Glomerular visceral epithelial cell (primary cell): ENCODE measurements around the gene MTIF3.
A peak's percentile ranks its signal among the peaks of the same experiment; 100 is the strongest.

Experiments
- DNase-seq: peaks from one replicate; pipeline ENCODE4 v3.0.0-alpha.2; 2016; ENCODE audit errors: extremely low spot score

The MTIF3 gene, protein sequence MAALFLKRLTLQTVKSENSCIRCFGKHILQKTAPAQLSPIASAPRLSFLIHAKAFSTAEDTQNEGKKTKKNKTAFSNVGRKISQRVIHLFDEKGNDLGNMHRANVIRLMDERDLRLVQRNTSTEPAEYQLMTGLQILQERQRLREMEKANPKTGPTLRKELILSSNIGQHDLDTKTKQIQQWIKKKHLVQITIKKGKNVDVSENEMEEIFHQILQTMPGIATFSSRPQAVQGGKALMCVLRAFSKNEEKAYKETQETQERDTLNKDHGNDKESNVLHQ

DNA sequence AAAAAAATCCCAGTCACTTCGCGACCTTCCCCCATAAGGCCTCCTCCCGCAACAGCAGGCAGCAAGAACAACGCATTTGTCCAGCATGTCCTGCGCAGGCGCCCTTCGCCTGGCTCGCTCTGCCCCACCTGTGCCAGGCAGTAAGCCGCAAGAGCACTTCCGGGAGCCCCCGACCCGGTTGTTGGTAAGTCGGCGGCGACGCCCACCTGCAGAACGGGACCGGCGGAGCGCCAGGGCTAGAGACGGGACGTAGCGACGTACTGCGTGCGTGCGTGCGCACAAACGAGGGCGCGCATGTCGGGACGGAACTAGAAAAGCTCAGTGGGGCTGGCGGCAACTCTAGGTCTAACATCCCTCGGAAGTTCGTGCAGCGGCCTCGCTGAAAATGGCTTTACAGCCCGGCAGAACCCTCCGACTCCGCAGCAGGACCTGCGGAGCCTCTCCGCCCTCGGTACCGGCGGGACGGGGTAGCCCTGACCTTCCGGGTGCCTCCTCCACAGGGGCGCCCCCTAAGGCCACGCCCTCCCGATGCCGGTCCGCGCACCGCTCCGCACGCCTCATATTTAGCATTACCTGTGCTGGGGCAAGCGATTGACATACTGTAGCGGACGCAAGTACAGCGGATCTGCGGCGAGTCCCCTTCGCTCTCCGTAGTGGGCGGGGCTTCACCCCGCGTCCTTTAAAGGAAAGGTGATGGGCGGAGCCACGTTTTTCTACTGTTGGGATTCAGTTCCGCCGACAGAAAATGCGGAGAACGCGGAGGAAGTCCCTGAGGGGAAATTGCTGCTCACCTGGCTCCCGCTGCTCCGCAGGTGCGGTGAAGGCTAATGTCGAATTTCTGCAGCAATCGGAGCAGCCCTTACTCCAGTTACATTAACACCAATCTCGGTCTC lies at the start of gene MTIF3:
MTIF3 (minus strand) TSS at position 629 of the 893 bp plus-strand sequence. CDS start 10,116 bp downstream, outside the sequence.
- DNase-seq, result peak; percentile 95

GRCh38 chr13:27497563-27498230 lies 47.3 kb upstream of the MTIF3 start:
- DNase-seq, result no peak

DNA sequence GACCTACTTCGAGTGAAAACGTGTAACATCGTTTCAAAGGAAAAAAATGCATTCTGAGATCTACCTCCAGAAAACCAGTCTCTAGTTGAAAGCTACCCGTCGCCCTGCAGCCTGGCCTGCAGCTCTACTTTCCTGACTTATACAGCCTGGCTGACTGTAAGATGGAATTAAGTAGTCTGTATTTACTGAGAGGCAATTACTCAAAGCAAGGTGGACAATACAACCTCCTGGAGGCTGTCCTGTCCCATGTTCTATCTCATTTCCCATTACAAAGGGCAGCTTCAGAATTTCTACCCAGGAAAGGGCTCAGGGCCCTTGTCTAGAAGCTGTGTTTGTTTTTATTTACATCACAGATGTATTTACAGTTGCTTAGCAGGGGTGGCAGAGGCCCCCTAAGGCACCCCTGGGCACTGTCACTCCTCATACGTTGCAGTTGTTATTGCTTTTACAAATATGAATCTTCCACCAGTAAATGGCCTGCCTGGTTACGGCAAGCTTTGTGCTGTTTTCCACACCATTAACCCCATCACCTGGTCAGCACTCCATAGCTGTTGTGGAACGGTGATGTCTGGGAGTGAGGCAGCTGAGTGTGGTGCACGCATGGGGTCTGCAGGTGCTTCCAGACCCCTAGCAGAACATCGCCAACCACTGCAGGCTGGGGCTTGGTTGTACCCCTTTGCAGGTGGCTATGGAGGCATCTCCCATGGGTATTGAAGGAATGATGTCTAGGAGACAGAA lies 46.3 kb upstream of the MTIF3 start:
- DNase-seq, result no peak

GRCh38 chr13:27496006-27496405 lies 45.6 kb upstream of the MTIF3 start:
- no peak for DNase-seq

DNA sequence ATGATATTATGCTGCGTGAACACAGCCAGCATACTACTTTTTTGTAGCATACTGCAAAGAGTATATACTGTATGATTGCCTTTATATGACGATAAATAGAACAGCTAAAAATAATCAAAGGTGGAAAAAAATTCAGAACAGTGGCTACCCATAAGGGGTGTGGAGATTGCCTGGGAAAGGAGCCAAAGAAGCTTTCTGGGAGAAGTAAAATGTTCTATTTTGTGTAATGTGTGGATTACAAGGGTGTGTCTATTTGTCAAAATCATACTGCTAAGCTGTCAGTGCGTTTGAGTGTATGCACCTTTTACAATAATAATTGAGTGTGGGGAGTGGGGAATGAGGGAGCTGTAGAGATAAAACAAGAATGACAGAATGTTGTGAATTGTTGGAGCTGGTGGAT lies 45.2 kb upstream of the MTIF3 start:
- no peak for DNase-seq

GRCh38 chr13:27493981-27494380 lies 43.6 kb upstream of the MTIF3 start:
- DNase-seq, result no peak

DNA sequence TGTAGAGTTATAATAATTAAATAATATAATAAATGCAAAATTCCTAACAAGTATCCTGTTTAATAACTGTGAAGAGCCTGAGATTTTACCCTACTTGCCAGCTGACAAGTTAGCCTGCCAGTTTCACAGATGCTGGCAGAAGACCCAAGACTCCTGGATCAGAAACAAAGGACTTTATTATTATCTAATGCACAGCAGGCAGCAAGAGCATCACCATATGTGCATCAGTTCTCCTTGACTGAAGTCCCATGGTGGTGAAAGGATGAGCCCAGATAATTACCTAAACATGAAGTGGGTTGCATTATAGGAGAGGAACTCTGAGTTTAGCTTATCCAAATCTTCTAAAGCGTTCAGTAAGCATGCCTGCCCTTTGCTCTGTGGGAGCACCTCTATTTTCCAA lies 39.1 kb upstream of the MTIF3 start:
- DNase-seq, result no peak

DNA sequence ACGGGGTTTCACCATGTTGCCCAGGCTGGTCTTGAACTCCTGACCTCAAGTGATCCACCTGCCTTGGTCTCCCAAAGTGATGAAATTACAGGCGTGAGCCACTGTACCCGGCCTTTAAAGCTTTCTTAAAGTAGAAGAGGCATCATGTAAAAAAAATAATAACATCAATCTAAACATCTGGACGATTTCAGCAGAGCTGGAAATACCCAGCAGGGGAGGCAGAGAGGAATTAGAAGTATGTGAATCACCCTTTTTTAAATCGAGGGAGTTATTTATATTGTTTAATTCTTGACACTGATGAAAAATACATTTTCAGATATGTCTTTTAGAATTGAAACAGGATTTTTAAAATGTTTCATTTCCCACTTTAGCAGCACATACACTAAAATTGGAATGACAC lies 37.4 kb upstream of the MTIF3 start:
- DNase-seq, result no peak

GRCh38 chr13:27483421-27483820 lies 33.1 kb upstream of the MTIF3 start:
- no peak for DNase-seq

- no peak for DNase-seq
Measured at GRCh38 chr13:27482983-27483382, 32.6 kb upstream of the MTIF3 start.

DNA sequence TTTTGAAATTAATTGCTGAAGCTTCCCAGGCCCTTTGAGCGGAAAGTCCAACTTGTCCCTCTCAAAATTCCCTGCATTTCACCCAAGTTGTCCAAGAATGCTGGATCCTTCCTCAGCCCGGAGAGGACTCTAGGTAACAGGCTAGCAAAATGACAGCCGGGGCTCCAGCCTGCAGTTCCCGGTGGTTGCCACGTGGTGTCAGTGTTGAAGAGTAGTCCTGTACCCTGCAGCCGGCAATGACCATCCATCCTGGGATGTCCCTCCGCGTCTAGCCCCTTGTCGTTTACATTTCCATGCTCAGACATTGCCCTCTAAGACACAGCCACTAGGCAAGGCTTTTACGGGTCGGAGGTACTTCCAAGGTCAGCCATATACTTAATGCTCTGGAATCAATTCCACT lies 31.4 kb upstream of the MTIF3 start:
- DNase-seq, result no peak

DNA sequence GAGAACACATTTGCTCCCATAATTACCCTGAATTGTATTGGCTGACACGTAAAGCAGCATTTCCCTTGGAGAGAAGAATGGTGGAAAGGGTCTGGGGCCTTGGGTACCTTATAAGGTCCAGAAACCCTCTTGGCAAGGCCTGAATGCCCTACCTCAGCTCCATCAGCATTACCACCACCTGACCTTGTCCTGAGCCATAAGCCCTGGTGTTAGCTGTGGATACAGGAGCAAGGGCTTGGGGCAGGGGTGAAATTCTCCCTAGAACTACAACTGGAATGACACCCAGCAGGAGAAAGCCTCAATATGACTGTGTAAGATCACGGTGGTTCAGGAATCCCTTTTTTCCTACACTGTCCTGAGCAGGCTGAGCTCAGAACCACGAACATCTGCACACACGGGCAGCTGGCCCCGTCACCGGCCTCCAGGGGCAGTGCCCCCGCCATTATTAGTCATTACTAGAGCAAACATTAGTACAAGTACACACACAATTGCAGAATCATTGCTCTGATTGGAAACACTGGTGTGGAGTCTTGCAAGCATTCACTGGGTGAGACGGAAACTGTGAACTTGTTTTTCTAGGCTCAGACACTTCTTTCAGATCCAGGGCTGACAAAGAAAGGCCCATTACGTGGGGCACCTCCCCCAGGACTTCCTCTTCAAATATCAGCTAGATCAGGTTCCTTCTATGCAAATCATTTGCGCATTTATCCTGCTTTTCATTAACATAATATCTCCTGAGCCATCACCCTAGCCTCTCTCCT lies 26.8 kb upstream of the MTIF3 start:
- peak; percentile 21 for DNase-seq

- DNase-seq, result no peak
Measured at GRCh38 chr13:27474751-27475268, 24.4 kb upstream of the MTIF3 start.

DNA sequence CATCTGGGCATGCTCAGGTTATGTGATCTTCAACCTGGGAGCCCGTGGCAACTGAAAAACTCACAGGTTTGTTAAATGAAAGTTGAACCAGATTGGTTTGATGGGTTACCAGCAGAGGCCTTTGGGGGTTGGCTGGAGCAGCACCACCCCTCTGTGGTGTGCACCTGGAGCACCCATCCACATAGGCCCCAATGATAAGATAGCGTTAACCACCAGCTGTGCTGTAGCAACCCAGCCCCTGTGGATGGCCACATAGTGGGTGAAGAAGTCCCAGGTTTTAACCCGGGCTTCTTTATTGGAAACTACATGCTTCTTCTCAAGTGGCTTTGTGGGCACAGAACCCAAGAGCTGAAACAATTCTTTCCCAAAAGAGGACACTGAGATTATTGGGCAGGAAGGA lies 22.6 kb upstream of the MTIF3 start:
- DNase-seq, result no peak

- no peak for DNase-seq
Measured at GRCh38 chr13:27472441-27472840, 22.1 kb upstream of the MTIF3 start.

DNA sequence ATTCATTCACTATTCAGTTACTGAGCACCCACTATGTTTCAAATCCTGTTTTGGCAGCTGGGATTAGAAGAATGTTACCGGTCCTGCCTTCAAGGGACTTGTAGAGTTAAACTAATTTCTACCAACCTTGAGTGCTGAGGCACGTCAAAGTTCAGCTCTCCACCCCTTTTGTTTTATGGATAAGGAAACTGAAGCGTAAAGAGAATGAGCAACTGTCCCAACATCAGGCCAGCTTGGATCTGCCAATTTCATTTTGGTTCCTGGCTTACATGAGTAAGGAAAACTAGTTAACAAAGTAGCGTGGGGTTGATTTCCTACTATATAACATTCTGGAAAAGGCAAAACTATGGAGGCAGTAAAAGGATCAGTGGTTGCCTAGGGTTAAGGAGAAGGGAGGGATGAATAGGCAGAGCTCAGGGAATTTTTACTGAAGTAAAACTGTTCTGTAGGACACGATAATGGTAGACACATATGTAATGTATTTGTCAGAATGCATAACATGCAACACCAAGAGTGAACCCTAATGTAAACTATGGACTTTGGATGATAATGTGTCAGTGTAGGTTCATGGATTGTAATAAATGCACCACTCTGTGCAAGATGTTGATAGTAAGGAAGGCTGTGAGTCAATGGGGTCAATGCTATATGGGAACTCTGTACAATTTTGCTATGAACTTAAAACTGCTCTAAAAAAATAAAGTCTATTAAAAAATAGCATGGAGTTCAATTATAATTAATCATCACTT lies 19.9 kb upstream of the MTIF3 start:
- DNase-seq, result no peak

GRCh38 chr13:27466513-27466912 lies 16.1 kb upstream of the MTIF3 start:
- DNase-seq, result no peak

DNA sequence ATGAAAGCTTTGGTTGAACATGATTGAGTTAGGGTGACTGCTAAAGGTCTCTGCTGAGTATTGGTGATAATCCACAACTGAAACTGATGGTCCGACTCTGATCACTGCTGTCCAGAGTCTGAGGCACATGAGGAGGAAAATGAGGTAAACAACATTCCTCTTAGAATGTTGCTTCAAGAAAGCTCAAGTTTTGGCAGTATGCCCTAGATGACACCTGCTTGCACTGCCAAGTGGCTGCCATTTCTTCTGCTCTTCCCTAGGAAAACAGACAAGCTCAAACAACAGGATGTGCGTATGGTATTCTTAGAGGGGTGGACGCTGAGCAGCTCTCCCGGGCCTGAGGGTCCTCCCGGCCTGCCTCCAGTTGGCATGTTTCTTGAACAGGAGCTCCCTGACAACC lies 15.2 kb upstream of the MTIF3 start:
- DNase-seq, result no peak

- DNase-seq, result no peak
Measured at GRCh38 chr13:27463500-27463899, 13.1 kb upstream of the MTIF3 start.

- no peak for DNase-seq
Measured at GRCh38 chr13:27461940-27462584, 11.7 kb upstream of the MTIF3 start.
